CD14-positive monocyte (primary cell): ENCODE measurements around the gene NXPH4. TPM values are rescaled to one million over a fixed set of nuclear protein-coding genes. Genes with fewer than 3 reads are reported as not detected.

Source experiments
- DNase-seq, 3 donors: peaks; one replicate each; pipeline ENCODE4 v3.0.0-alpha.2; 2011 to 2022
- H2AFZ ChIP-seq: 2 replicates; pipeline ENCODE4 v1.6.0; 2012; ENCODE audit warnings: mild to moderate bottlenecking, low read depth, low read length, inconsistent platforms; ENCODE audit not compliant: insufficient read depth, poor library complexity, severe bottlenecking
- H3K27ac ChIP-seq, 2 donors: 1 replicate in 1 of 2; 2 replicates in 1 of 2; pipeline ENCODE4 v1.5.1; 2012 to 2013; ENCODE audit warnings: low read length in 2 of 2, control low read depth in 1 of 2, inconsistent platforms in 1 of 2, low read depth in 1 of 2, mild to moderate bottlenecking in 1 of 2
- H3K27me3 ChIP-seq, 2 donors: one replicate each; pipeline versions ENCODE4 v1.6.0 to v1.6.1; 2011 to 2013; ENCODE audit warnings: low read length in 2 of 2; ENCODE audit not compliant: control insufficient read depth in 2 of 2, insufficient read depth in 2 of 2
- H3K36me3 ChIP-seq, 2 donors: replicated peaks in 1 of 2; 1 replicate in 1 of 2; 2 replicates in 1 of 2; pipeline versions ENCODE4 v1.5.1 to v1.6.1; 2012 to 2013; ENCODE audit warnings: low read length in 2 of 2, control low read depth in 1 of 2, inconsistent platforms in 1 of 2, mild to moderate bottlenecking in 1 of 2; ENCODE audit not compliant: insufficient read depth in 2 of 2, control insufficient read depth in 1 of 2
- H3K4me1 ChIP-seq, 2 donors: 1 replicate in 1 of 2; 2 replicates in 1 of 2; pipeline versions ENCODE4 v1.5.1 to v1.6.1; 2012 to 2013; ENCODE audit warnings: low read length in 2 of 2, control low read depth in 1 of 2, inconsistent platforms in 1 of 2, mild to moderate bottlenecking in 1 of 2, moderate library complexity in 1 of 2; ENCODE audit not compliant: insufficient read depth in 2 of 2, control insufficient read depth in 1 of 2
- H3K4me2 ChIP-seq: replicated peaks from 2 replicates; pipeline ENCODE3; 2012; ENCODE audit warnings: low read length, moderate library complexity, mild to moderate bottlenecking; ENCODE audit not compliant: poor library complexity, severe bottlenecking; ENCODE audit errors: extremely low read depth
- H3K4me3 ChIP-seq, 3 experiments: fragments of 200-600 bp in 1 of 3; sonication (generic) in 1 of 3; replicated peaks in 1 of 3; 1 replicate in 2 of 3; 2 replicates in 1 of 3; pipeline ENCODE4 v1.5.1; 2011 to 2013; ENCODE audit warnings: low read length in 3 of 3, mild to moderate bottlenecking in 3 of 3, control low read depth in 2 of 3, low read depth in 2 of 3, inconsistent platforms in 1 of 3, moderate library complexity in 1 of 3
- H3K79me2 ChIP-seq: 2 replicates; pipeline ENCODE4 v1.6.0; 2012; ENCODE audit warnings: mild to moderate bottlenecking, control low read depth, inconsistent platforms, low read length, moderate library complexity; ENCODE audit not compliant: insufficient read depth
- H3K9ac ChIP-seq: 2 replicates; pipeline ENCODE4 v1.6.0; 2017; ENCODE audit warnings: low read length, mild to moderate bottlenecking; ENCODE audit not compliant: insufficient read depth, poor library complexity, severe bottlenecking
- H3K9me3 ChIP-seq, 2 donors: replicated peaks in 1 of 2; 1 replicate in 1 of 2; 2 replicates in 1 of 2; pipeline versions ENCODE4 v1.5.1 to v1.6.1; 2012 to 2013; ENCODE audit warnings: low read length in 2 of 2, control low read depth in 1 of 2; ENCODE audit not compliant: control insufficient read depth in 1 of 2, insufficient read depth in 1 of 2
- H4K20me1 ChIP-seq: 2 replicates; pipeline ENCODE4 v1.6.0; 2012; ENCODE audit warnings: mild to moderate bottlenecking, low read length, control low read depth, moderate library complexity; ENCODE audit not compliant: insufficient read depth
- H3K27ac Mint-ChIP-seq, 7 donors: one replicate each; pipeline ENCODE4 v1.8.0; 2020; ENCODE audit warnings: mild to moderate bottlenecking in 7 of 7, mixed read lengths in 7 of 7, moderate library complexity in 6 of 7, inconsistent platforms in 2 of 7
- H3K27me3 Mint-ChIP-seq, 3 donors: one replicate each; pipeline ENCODE4 v1.8.0; 2021 to 2022; ENCODE audit warnings: low read depth in 3 of 3, mild to moderate bottlenecking in 3 of 3, mixed read lengths in 3 of 3, moderate library complexity in 3 of 3, inconsistent platforms in 1 of 3
- H3K36me3 Mint-ChIP-seq, 2 donors: one replicate each; pipeline ENCODE4 v1.8.0; 2020; ENCODE audit warnings: mixed read lengths in 2 of 2, inconsistent platforms in 1 of 2, mild to moderate bottlenecking in 1 of 2
- H3K4me1 Mint-ChIP-seq: one replicate; pipeline ENCODE4 v1.8.0; 2020; ENCODE audit warnings: mild to moderate bottlenecking, mixed read lengths
- H3K4me3 Mint-ChIP-seq, 2 donors: one replicate each; pipeline ENCODE4 v1.8.0; 2020; ENCODE audit warnings: mild to moderate bottlenecking in 2 of 2, mixed read lengths in 2 of 2, moderate library complexity in 1 of 2
- H3K9me3 Mint-ChIP-seq, 7 donors: one replicate each; pipeline ENCODE4 v1.8.0; 2020 to 2022; ENCODE audit warnings: mixed read lengths in 7 of 7, mild to moderate bottlenecking in 6 of 7, moderate library complexity in 6 of 7, inconsistent platforms in 2 of 7
- CTCF ChIP-seq: fragments of 200-600 bp; IDR thresholded peaks from one replicate; pipeline ENCODE4 v1.8.0; 2022; ENCODE audit warnings: antibody characterized with exemption, mild to moderate bottlenecking
- WGBS: methylation state at CpG from one replicate; pipeline ENCODE4 v1.1.5; 2013; ENCODE audit warnings: missing lambda C conversion rate; ENCODE audit not compliant: insufficient coverage; 5-methylcytosine and 5-hydroxymethylcytosine counted together
- intact Hi-C, 2 donors: fragments of 100-400 bp; cut with micrococcal nuclease; formaldehyde crosslinking; loops; one replicate each; pipeline versions ENCODE4 v1.15.0 to v1.15.1; 2023
- polyA plus RNA-seq, 3 donors: library from polyadenylated mRNA; depleted of rRNA in 1 of 3; unstranded in 2 of 3; stranded (reverse) in 1 of 3; fragments of 300-500 nt in 2 of 3; fragments of >200 nt in 1 of 3; fragmentation: Illumina TruSeq in 2 of 3; gene quantifications; 1 replicate in 2 of 3; 2 replicates in 1 of 3; pipeline ENCODE4 v1.2.3, GENCODE V29; 2012 to 2021

Gene NXPH4
- polyA plus RNA-seq, 3 donors, result not detected

DNA sequence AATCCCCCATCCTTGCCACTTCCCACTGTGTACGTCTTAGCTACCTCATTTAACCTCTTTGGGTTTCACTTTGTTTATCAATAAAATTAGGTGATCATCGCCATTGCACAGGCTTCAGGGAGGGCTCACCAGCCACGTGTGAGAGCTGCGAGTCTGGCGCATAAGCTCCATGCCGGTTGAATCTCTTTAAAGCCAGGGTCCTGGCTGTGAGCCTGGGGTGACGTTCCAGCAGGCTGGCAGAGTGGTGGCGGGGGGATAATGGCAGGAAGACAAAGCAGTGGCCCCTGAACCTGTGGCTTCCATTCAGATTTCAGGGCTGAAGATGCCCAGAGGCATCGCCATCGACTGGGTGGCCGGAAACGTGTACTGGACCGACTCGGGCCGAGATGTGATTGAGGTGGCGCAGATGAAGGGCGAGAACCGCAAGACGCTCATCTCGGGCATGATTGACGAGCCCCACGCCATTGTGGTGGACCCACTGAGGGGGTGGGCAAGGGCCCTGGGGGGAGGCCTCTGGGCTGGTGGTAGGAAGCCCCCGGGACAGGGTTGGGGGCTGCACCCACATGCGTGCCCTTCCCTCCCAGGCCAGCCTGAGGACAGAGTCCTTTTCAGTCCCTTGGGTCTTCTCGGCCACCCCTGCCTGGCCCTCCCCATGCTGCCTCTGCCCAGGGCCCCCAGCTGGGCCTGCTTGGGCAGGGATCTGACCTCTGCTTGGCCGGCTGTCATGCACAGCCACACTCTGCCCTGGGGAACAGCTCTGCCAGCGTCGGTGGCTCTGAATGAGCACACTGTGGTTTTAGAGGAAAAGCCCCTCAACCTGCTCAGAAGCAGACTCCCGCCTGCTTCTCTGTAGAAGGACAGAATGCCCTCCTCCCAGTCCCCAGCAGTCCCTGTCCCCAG, 8.6 kb upstream of the NXPH4 start:
- no peak for DNase-seq
- no peak overlapping the region for H3K4me3 Mint-ChIP-seq
- Histone ChIP-seq H3K4me1 (peaks cover 2 to 4% of the 10 kb centered on the region in 2 donors), H3K4me2 (no peak overlapping the region), H3K9me3 (no peaks in the 10 kb centered on the region), H2AFZ (no peak overlapping the region), H4K20me1 (peaks cover 98% of the 10 kb centered on the region), H3K4me3 (no peak overlapping the region), H3K27ac (no peak overlapping the region), H3K9ac (no peak overlapping the region), H3K36me3 (peaks cover 95 to 97% of the 10 kb centered on the region in 2 donors), H3K79me2 (no peaks in the 10 kb centered on the region), H3K27me3 (no peaks in the 10 kb centered on the region)
- 95% methylated on average over 26 of the region's 29 CpGs for WGBS
- H3K36me3 Mint-ChIP-seq, result peaks cover 93 to 97% of the 10 kb centered on the region in 2 donors
- no peak for TF ChIP-seq CTCF
- H3K4me1 Mint-ChIP-seq, result peaks cover 3% of the 10 kb centered on the region
- peaks cover 0 to 3% (median 3%) of the 10 kb centered on the region in 3 donors for H3K27me3 Mint-ChIP-seq
- peaks cover 0 to 4% (median 0%) of the 10 kb centered on the region in 7 donors for H3K9me3 Mint-ChIP-seq
- no peak overlapping the region for H3K27ac Mint-ChIP-seq
- intact Hi-C loops, result no loop called here

DNA sequence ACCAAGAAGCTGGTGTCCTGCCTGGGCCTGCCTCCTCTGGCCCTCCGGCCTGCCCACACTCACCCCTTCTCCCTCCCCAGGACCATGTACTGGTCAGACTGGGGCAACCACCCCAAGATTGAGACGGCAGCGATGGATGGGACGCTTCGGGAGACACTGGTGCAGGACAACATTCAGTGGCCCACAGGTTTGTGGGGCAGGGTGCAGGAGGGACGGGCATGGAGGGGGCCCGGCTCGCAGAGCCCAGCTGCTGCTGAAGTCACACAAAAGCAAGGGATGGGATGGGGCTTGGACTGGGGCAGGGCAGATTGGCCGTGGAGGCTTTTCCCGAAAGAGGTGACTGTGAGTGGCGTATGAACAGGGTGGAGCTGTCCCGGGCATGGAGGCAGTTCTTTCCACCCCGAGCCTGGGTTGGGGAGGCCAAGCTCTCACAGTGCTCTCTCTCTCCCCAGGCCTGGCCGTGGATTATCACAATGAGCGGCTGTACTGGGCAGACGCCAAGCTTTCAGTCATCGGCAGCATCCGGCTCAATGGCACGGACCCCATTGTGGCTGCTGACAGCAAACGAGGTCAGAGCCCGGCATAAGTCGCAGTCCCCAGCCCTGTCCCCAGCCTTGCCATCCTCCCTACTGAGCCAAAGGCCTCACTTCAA, 7.8 kb upstream of the NXPH4 start:
- peaks cover under 1 to 5% of the 10 kb centered on the region in 2 donors for H3K27me3 ChIP-seq
- no peak overlapping the region for H3K4me2 ChIP-seq
- intact Hi-C loops, result no loop called here
- 96% methylated on average over 21 of the region's 22 CpGs for WGBS
- Mint-ChIP-seq H3K4me1 (peaks cover 9% of the 10 kb centered on the region), H3K27me3 (peaks cover 4 to 9% (median 8%) of the 10 kb centered on the region in 3 donors), H3K4me3 (no peak overlapping the region), H3K27ac (peak overlapping the region in 2 of 7 donors; percentile 63 to 64), H3K9me3 (peaks cover 0 to 7% (median 0%) of the 10 kb centered on the region in 7 donors), H3K36me3 (peaks cover 90 to 94% of the 10 kb centered on the region in 2 donors)
- H3K79me2 ChIP-seq, result no peaks in the 10 kb centered on the region
- no peak overlapping the region for H3K9ac ChIP-seq
- H3K9me3 ChIP-seq, result no peaks in the 10 kb centered on the region
- peaks cover 7 to 11% of the 10 kb centered on the region in 2 donors for H3K4me1 ChIP-seq
- no peak for TF ChIP-seq CTCF
- H3K4me3 ChIP-seq, result no peak overlapping the region
- no peak for DNase-seq
- H3K27ac ChIP-seq, result no peak overlapping the region
- peaks cover 87 to 92% of the 10 kb centered on the region in 2 donors for H3K36me3 ChIP-seq
- peaks cover 97% of the 10 kb centered on the region for H4K20me1 ChIP-seq
- H2AFZ ChIP-seq, result no peak overlapping the region
